ENCODE results near the gene MEIOB. TPM values are rescaled to one million over a fixed set of nuclear protein-coding genes. Genes with fewer than 3 reads are reported as not detected.

Gene MEIOB
- total RNA-seq, 1 experiment from 2014 or later = 1.3 TPM

DNA sequence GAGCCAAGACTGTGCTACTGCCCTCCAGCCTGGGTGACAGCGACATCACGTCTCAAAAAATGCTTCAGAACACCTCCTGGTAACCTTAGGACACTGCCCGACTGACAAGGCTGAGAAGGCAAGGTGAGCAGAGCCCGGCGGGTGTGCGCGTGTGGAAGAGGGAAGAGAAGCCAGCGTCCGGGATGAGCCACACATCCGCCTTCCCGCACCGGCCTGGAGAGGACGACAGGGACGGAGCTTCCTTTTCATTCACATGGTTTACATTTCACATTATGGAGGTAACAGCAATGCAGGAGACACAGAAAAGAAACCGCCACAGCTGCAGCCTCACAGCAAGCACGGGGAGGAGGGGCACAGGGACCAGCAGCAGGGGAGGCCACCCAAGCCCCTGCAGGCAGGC, 61.9 kb downstream of the MEIOB start:
- Histone ChIP-seq H2AFZ (ENCODE audit: low read length) (no peak overlapping the region), H2BK20ac (ENCODE audit: low read depth, low read length, poor library complexity, severe bottlenecking) (no peak overlapping the region), H2BK12ac (ENCODE audit: insufficient read length, low read depth, low read length) (no peak overlapping the region), H3K79me2 (ENCODE audit: insufficient read depth, low read length) (no peaks in the 10 kb centered on the region), H3K4me2 (ENCODE audit: insufficient read depth, insufficient read length, low read length) (no peak overlapping the region), H2BK120ac (ENCODE audit: low read depth, low read length, poor library complexity, severe bottlenecking) (no peak overlapping the region), H4K20me1 (ENCODE audit: control insufficient read depth, insufficient read depth, insufficient read length) (no peaks in the 10 kb centered on the region), H3K9me3 (ENCODE audit: control insufficient read depth, low read depth, low read length) (no peaks in the 10 kb centered on the region), H4K8ac (replicated peaks; ENCODE audit: insufficient read length, low read depth, low read length) (no peak overlapping the region), H2AK5ac (ENCODE audit: insufficient read length, low read length) (no peak overlapping the region), H3K23ac (ENCODE audit: insufficient read length, low read depth, low read length) (no peak overlapping the region), H3K14ac (ENCODE audit: insufficient read depth, low read length) (no peak overlapping the region), H3K27ac (ENCODE audit: insufficient read length, low read depth, low read length) (no peak overlapping the region), H2BK15ac (ENCODE audit: low read depth, low read length) (no peak overlapping the region), H4K5ac (ENCODE audit: insufficient read length, low read depth, low read length) (no peak overlapping the region), H4K91ac (ENCODE audit: insufficient read length, low read depth, low read length) (no peak overlapping the region), H3K56ac (ENCODE audit: insufficient read length, low read depth, low read length) (no peak overlapping the region), H3K9ac (ENCODE audit: extremely low read depth, insufficient read length, low read length) (no peak overlapping the region), H3K27me3 (ENCODE audit: insufficient read depth, low read length) (no peaks in the 10 kb centered on the region), H3K79me1 (ENCODE audit: insufficient read depth, low read depth, low read length, poor library complexity, severe bottlenecking) (no peaks in the 10 kb centered on the region), H3K23me2 (ENCODE audit: insufficient read length, low read depth, low read length, poor library complexity, severe bottlenecking) (no peaks in the 10 kb centered on the region), H3K18ac (ENCODE audit: insufficient read length, low read depth, low read length) (no peak overlapping the region), H3T11ph (ENCODE audit: low read length) (no peak overlapping the region), H3K4ac (ENCODE audit: low read depth, low read length) (no peak overlapping the region), H3K4me1 (ENCODE audit: insufficient read depth, low read length) (no peaks in the 10 kb centered on the region), H2BK5ac (ENCODE audit: insufficient read length, low read length) (no peak overlapping the region)
- peaks cover 16 to 40% (median 17%) of the 10 kb centered on the region in 3 experiments for H3K36me3 Mint-ChIP-seq (ENCODE audit: insufficient read depth in 1 of 3, low read depth in 3 of 3)
- no CpG with 5 or more reads among the region's 16 CpGs for WGBS (ENCODE audit: extremely low coverage, insufficient read length, low lambda C conversion rate)
- no peaks in the 10 kb centered on the region for H3K27me3 Mint-ChIP-seq (ENCODE audit: low read depth)
- no peak for DNase-seq
- no peak overlapping the region for H3K4me3 Mint-ChIP-seq
- H3K27ac Mint-ChIP-seq = no peak overlapping the region; a peak in 1 of 7 replicates
- TF ChIP-seq, protein P1, sequence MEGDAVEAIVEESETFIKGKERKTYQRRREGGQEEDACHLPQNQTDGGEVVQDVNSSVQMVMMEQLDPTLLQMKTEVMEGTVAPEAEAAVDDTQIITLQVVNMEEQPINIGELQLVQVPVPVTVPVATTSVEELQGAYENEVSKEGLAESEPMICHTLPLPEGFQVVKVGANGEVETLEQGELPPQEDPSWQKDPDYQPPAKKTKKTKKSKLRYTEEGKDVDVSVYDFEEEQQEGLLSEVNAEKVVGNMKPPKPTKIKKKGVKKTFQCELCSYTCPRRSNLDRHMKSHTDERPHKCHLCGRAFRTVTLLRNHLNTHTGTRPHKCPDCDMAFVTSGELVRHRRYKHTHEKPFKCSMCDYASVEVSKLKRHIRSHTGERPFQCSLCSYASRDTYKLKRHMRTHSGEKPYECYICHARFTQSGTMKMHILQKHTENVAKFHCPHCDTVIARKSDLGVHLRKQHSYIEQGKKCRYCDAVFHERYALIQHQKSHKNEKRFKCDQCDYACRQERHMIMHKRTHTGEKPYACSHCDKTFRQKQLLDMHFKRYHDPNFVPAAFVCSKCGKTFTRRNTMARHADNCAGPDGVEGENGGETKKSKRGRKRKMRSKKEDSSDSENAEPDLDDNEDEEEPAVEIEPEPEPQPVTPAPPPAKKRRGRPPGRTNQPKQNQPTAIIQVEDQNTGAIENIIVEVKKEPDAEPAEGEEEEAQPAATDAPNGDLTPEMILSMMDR (conservative IDR thresholded peaks at IDR 0.05) = no peak
- H3K9me3 Mint-ChIP-seq = peaks cover 2 to 4% of the 10 kb centered on the region in 2 experiments; a peak in 2 of 5 replicates
- H3K4me1 Mint-ChIP-seq = peaks cover 0 to 3% of the 10 kb centered on the region in 2 experiments; a peak in 2 of 4 replicates

All from H9 (cell line).